WTC11 (cell line): ENCODE measurements around the gene SORT1. TPM values are rescaled to one million over a fixed set of nuclear protein-coding genes. Genes with fewer than 3 reads are reported as not detected.

ENCODE experiments used
- ATAC-seq: fragments of 200-7000 bp; cut with Tn5 transposase; 2 replicates; pipeline ENCODE4 v1.10.0; 2021; ENCODE audit warnings: mild to moderate bottlenecking, moderate library complexity
- CTCF ChIA-PET: fragments of 300-600 bp; sonication (Branson Sonifier 250); formaldehyde crosslinking; loops from one replicate; lab custom pipeline; 2021; ENCODE audit warnings: antibody characterized with exemption; lab: Charles Lee
- POLR2A ChIA-PET: fragments of 350-600 bp; sonication (Branson Sonifier 250); formaldehyde crosslinking; loops from one replicate; lab custom pipeline; 2021; ENCODE audit warnings: antibody characterized with exemption; lab: Charles Lee
- DNase-seq: peaks from one replicate; pipeline ENCODE4 v3.0.0; 2021; ENCODE audit warnings: low spot score
- H3K27ac Mint-ChIP-seq: 2 replicates; pipeline ENCODE4 v1.8.0; 2021; ENCODE audit warnings: mixed read lengths
- H3K27me3 Mint-ChIP-seq: 2 replicates; pipeline ENCODE4 v1.8.0; 2021; ENCODE audit warnings: low read depth, mild to moderate bottlenecking, moderate library complexity, mixed read lengths
- H3K36me3 Mint-ChIP-seq: 2 replicates; pipeline ENCODE4 v1.8.0; 2021; ENCODE audit warnings: mixed read lengths
- H3K4me1 Mint-ChIP-seq: 2 replicates; pipeline ENCODE4 v1.8.0; 2022; ENCODE audit warnings: mixed read lengths
- H3K4me3 Mint-ChIP-seq: 2 replicates; pipeline ENCODE4 v1.8.0; 2021; ENCODE audit warnings: mild to moderate bottlenecking, moderate library complexity, mixed read lengths
- H3K9me3 Mint-ChIP-seq: 2 replicates; pipeline ENCODE4 v1.8.0; 2021; ENCODE audit warnings: mixed read lengths
- AR ChIP-seq: fragments of 250-450 bp; sonication (Bioruptor Pico); IDR thresholded peaks from 2 replicates; pipeline ENCODE4 v1.9.0; 2021; ENCODE audit warnings: mild to moderate bottlenecking
- ATF2 ChIP-seq: sonication (generic); formaldehyde crosslinking; IDR thresholded peaks from 2 replicates; pipeline ENCODE4 v1.8.1; 2022; ENCODE audit warnings: low read depth, missing genetic modification reagents, borderline replicate concordance
- CTCF ChIP-seq: fragments of 200-600 bp; IDR thresholded peaks from 2 replicates; pipeline ENCODE4 v1.8.0; 2022; ENCODE audit warnings: antibody characterized with exemption
- E2F5 ChIP-seq: sonication (generic); formaldehyde crosslinking; IDR thresholded peaks from 2 replicates; pipeline ENCODE4 v1.8.1; 2022; ENCODE audit warnings: mild to moderate bottlenecking, moderate library complexity, missing genetic modification reagents
- ELF4 ChIP-seq: sonication (generic); formaldehyde crosslinking; IDR thresholded peaks from 2 replicates; pipeline ENCODE4 v1.8.1; 2022; ENCODE audit warnings: low read depth, mild to moderate bottlenecking, moderate library complexity, missing genetic modification reagents
- ESRRA ChIP-seq: sonication (generic); formaldehyde crosslinking; IDR thresholded peaks from 2 replicates; pipeline ENCODE4 v1.8.1; 2022; ENCODE audit warnings: mild to moderate bottlenecking, missing genetic modification reagents, borderline replicate concordance
- ETV6 ChIP-seq: sonication (generic); formaldehyde crosslinking; IDR thresholded peaks from 2 replicates; pipeline ENCODE4 v1.8.1; 2022; ENCODE audit warnings: mild to moderate bottlenecking, missing genetic modification reagents
- FOXK1 ChIP-seq: sonication (generic); formaldehyde crosslinking; IDR thresholded peaks from 2 replicates; pipeline ENCODE4 v1.8.0; 2022; ENCODE audit warnings: mild to moderate bottlenecking, moderate library complexity, missing genetic modification reagents
- FOXP1 ChIP-seq: sonication (generic); formaldehyde crosslinking; IDR thresholded peaks from 2 replicates; pipeline ENCODE4 v1.8.0; 2022; ENCODE audit warnings: missing genetic modification reagents, mild to moderate bottlenecking, moderate library complexity, borderline replicate concordance
- HMGA2 ChIP-seq: fragments of 250-450 bp; sonication (Bioruptor Pico); IDR thresholded peaks from 2 replicates; pipeline ENCODE4 v1.4.0; 2021; ENCODE audit warnings: mild to moderate bottlenecking, moderate library complexity
- IRF2 ChIP-seq: sonication (generic); formaldehyde crosslinking; IDR thresholded peaks from 2 replicates; pipeline ENCODE4 v1.8.0; 2022; ENCODE audit warnings: low read depth, missing genetic modification reagents, borderline replicate concordance
- NR2C2 ChIP-seq: sonication (generic); formaldehyde crosslinking; IDR thresholded peaks from 2 replicates; pipeline ENCODE4 v1.8.0; 2022; ENCODE audit warnings: mild to moderate bottlenecking, missing genetic modification reagents
- PREB ChIP-seq: sonication (generic); formaldehyde crosslinking; IDR thresholded peaks from 2 replicates; pipeline ENCODE4 v1.8.1; 2022; ENCODE audit warnings: mild to moderate bottlenecking, missing genetic modification reagents, moderate library complexity, borderline replicate concordance
- RORB ChIP-seq: fragments of 250-450 bp; sonication (Bioruptor Pico); IDR thresholded peaks from 2 replicates; pipeline ENCODE4 v1.9.0; 2021; ENCODE audit warnings: mild to moderate bottlenecking
- STAT6 ChIP-seq: sonication (generic); formaldehyde crosslinking; conservative IDR thresholded peaks from 2 replicates; pipeline ENCODE4 v1.8.1; 2023; ENCODE audit warnings: mild to moderate bottlenecking, low read depth, missing genetic modification reagents, moderate library complexity
- TCF7 ChIP-seq: sonication (generic); formaldehyde crosslinking; IDR thresholded peaks from 2 replicates; pipeline ENCODE4 v1.8.0; 2022; ENCODE audit warnings: mild to moderate bottlenecking, low read depth, missing genetic modification reagents, moderate library complexity
- ZMAT4 ChIP-seq: fragments of 250-450 bp; sonication (Bioruptor Pico); IDR thresholded peaks from 2 replicates; pipeline ENCODE4 v1.9.0; 2021; ENCODE audit warnings: mild to moderate bottlenecking
- ZNF121 ChIP-seq: sonication (generic); formaldehyde crosslinking; IDR thresholded peaks from 2 replicates; pipeline ENCODE4 v1.8.0; 2023; ENCODE audit warnings: missing genetic modification reagents
- ZNF396 ChIP-seq: fragments of 250-450 bp; sonication (Bioruptor Pico); IDR thresholded peaks from 2 replicates; pipeline ENCODE4 v1.8.0; 2021; ENCODE audit warnings: mild to moderate bottlenecking, moderate library complexity, borderline replicate concordance
- ZNF416 ChIP-seq: fragments of 250-450 bp; sonication (Bioruptor Pico); IDR thresholded peaks from 2 replicates; pipeline ENCODE4 v1.9.0; 2021; ENCODE audit warnings: mild to moderate bottlenecking, inconsistent platforms
- ZNF671 ChIP-seq: fragments of 250-450 bp; sonication (Bioruptor Pico); IDR thresholded peaks from 2 replicates; pipeline ENCODE4 v1.8.0; 2021; ENCODE audit warnings: mild to moderate bottlenecking
- ZSCAN18 ChIP-seq: fragments of 250-450 bp; sonication (Bioruptor Pico); IDR thresholded peaks from 2 replicates; pipeline ENCODE4 v2.1.2; 2022; ENCODE audit warnings: mild to moderate bottlenecking, moderate library complexity
- total RNA-seq: library from RNA; stranded (reverse); gene quantifications from 3 replicates; pipeline ENCODE4 v1.2.3, GENCODE V29; 2021

Gene SORT1
- total RNA-seq, 1 experiment from 2014 or later = 55.9 TPM

- no peak for DNase-seq
- CTCF ChIA-PET = interaction anchor here (2.4 kb wide), 1 partner anchor 37 kb away, joined by 10 read pairs; the partner anchor contains the start of gene SORT1
- no peak for ATAC-seq
- peaks cover 11% of the 10 kb centered on the region for H3K36me3 Mint-ChIP-seq
- H3K4me1 Mint-ChIP-seq = peaks cover 19% of the 10 kb centered on the region
- no peak overlapping the region for H3K27ac Mint-ChIP-seq
- H3K4me3 Mint-ChIP-seq = no peak overlapping the region
- POLR2A ChIA-PET = no interaction called here
- TF ChIP-seq FOXP1 = no peak
- no peak for TF ChIP-seq RORB (CRISPR knock-in tag)
- TF ChIP-seq PREB (CRISPR knock-in tag) = no peak
- no peak for TF ChIP-seq ESRRA (CRISPR knock-in tag)
- no peak for TF ChIP-seq STAT6
- no peak for TF ChIP-seq ZNF121 (CRISPR knock-in tag)
- no peak for TF ChIP-seq ZNF396 (CRISPR knock-in tag)
- TF ChIP-seq ZNF671 (CRISPR knock-in tag) = no peak
- TF ChIP-seq E2F5 (CRISPR knock-in tag) = no peak
- TF ChIP-seq, all 79 proteins: peak for 0
- Mint-ChIP-seq H3K9me3 (0 out of 2 replicates have a peak, but pooled peaks cover 2% of the 10 kb centered on the region), H3K27me3 (no peaks in the 10 kb centered on the region)
Measured at GRCh38 chr1:109361649-109362048, 36.1 kb downstream of the SORT1 start.

- TF ChIP-seq ZMAT4 (no peak), ZNF396 (CRISPR knock-in tag) (no peak), ATF2 (CRISPR knock-in tag) (no peak), ETV6 (CRISPR knock-in tag) (no peak), TCF7 (CRISPR knock-in tag) (no peak), ZNF416 (CRISPR knock-in tag) (no peak), IRF2 (CRISPR knock-in tag) (no peak), AR (no peak), NR2C2 (CRISPR knock-in tag) (no peak), CTCF (no peak), HMGA2 (CRISPR knock-in tag) (no peak), ZSCAN18 (no peak), FOXK1 (no peak), ELF4 (CRISPR knock-in tag) (no peak)
- Mint-ChIP-seq H3K4me3 (no peak overlapping the region), H3K27ac (peak overlapping the region; percentile 55; the same call in 1 of the 2 replicates), H3K36me3 (peaks cover 5% of the 10 kb centered on the region), H3K4me1 (peaks cover 13% of the 10 kb centered on the region), H3K9me3 (no peaks in the 10 kb centered on the region), H3K27me3 (no peaks in the 10 kb centered on the region)
- no peak for DNase-seq
- CTCF ChIA-PET = interaction anchor here (1.2 to 2.4 kb wide), 2 partner anchors 37 to 84 kb away, joined by 3 to 10 read pairs; partner anchors contain the start of gene SORT1
- ATAC-seq = no peak
- POLR2A ChIA-PET = no interaction called here
Measured at GRCh38 chr1:109361069-109361468, 36.6 kb downstream of the SORT1 start.
